HepG2 (cell line): Measurements from ENCODE around the gene PLEKHH3.

Source experiments
- MTA1 ChIP-seq: sonication (generic); formaldehyde crosslinking; IDR thresholded peaks from 2 replicates; pipeline ENCODE4 v1.4.0; 2020; ENCODE audit warnings: missing genetic modification reagents, mild to moderate bottlenecking, borderline replicate concordance
- TF ChIP-seq, protein P1 (sequence below), 2 experiments: IDR thresholded peaks; 2 replicates each; pipeline ENCODE4 v1.6.1; 2011 to 2012; ENCODE audit warnings: low read length in 2 of 2, borderline replicate concordance in 1 of 2, low read depth in 1 of 2, mild to moderate bottlenecking in 1 of 2, moderate library complexity in 1 of 2

GRCh38 chr17:42691021-42691545 lies 14.3 kb upstream of the PLEKHH3 start:
- no peak for TF ChIP-seq MTA1
- TF ChIP-seq, protein P1, sequence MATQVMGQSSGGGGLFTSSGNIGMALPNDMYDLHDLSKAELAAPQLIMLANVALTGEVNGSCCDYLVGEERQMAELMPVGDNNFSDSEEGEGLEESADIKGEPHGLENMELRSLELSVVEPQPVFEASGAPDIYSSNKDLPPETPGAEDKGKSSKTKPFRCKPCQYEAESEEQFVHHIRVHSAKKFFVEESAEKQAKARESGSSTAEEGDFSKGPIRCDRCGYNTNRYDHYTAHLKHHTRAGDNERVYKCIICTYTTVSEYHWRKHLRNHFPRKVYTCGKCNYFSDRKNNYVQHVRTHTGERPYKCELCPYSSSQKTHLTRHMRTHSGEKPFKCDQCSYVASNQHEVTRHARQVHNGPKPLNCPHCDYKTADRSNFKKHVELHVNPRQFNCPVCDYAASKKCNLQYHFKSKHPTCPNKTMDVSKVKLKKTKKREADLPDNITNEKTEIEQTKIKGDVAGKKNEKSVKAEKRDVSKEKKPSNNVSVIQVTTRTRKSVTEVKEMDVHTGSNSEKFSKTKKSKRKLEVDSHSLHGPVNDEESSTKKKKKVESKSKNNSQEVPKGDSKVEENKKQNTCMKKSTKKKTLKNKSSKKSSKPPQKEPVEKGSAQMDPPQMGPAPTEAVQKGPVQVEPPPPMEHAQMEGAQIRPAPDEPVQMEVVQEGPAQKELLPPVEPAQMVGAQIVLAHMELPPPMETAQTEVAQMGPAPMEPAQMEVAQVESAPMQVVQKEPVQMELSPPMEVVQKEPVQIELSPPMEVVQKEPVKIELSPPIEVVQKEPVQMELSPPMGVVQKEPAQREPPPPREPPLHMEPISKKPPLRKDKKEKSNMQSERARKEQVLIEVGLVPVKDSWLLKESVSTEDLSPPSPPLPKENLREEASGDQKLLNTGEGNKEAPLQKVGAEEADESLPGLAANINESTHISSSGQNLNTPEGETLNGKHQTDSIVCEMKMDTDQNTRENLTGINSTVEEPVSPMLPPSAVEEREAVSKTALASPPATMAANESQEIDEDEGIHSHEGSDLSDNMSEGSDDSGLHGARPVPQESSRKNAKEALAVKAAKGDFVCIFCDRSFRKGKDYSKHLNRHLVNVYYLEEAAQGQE (IDR thresholded peaks at IDR 0.05; ENCODE audit: borderline replicate concordance in 1 of 2, low read depth in 1 of 2, low read length in 2 of 2) = no peak
